Fibroblast of pulmonary artery (primary cell): ENCODE measurements around the gene ROBO3.

ENCODE experiments used
- DNase-seq: peaks from one replicate; pipeline ENCODE4 v3.0.0-alpha.2; 2010; ENCODE audit warnings: low read depth
- H3K4me3 ChIP-seq: replicated peaks from 2 replicates; pipeline ENCODE4 v1.5.1; 2011; ENCODE audit warnings: low read depth, mild to moderate bottlenecking, control low read depth, low read length, moderate library complexity
- CTCF ChIP-seq: IDR thresholded peaks from 2 replicates; pipeline ENCODE4 v1.5.1; 2011; ENCODE audit warnings: mild to moderate bottlenecking, control low read depth, low read length, inconsistent platforms; ENCODE audit errors: missing control alignments

ROBO3 gene

DNA sequence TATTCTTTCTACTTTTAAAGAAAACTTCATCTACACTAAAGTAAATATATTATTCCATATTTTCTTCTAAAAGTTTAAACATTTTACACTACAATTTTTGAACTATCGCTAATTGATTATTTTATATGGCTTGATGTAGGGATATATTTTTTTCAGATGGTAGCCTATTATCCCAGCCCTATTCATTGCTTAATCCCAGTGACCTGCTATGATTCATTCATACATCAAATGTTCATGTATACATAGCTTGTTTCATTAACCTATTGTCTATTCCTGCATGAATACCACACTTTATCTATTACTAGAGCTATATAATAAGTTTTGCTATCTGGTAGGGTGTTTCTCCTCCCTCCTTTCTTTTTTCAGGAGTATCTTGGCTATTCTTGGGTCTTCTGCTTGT is 37.4 kb downstream of the ROBO3 start:
- TF ChIP-seq CTCF, result no peak
- H3K4me3 ChIP-seq, result no peak overlapping the region
- peak; percentile 23 for DNase-seq

GRCh38 chr11:124915541-124916369 is 50.5 kb downstream of the ROBO3 start:
- TF ChIP-seq CTCF, result no peak
- H3K4me3 ChIP-seq, result no peak overlapping the region
- peak; percentile 62 for DNase-seq

- TF ChIP-seq CTCF, result no peak
- no peak overlapping the region for H3K4me3 ChIP-seq
- no peak for DNase-seq
These were observed 51.1 kb downstream of the ROBO3 start for GRCh38 chr11:124916370-124916710.

GRCh38 chr11:124917115-124917637 is 51.9 kb downstream of the ROBO3 start:
- H3K4me3 ChIP-seq, result no peak overlapping the region
- no peak for TF ChIP-seq CTCF
- DNase-seq, result peak; percentile 78

DNA sequence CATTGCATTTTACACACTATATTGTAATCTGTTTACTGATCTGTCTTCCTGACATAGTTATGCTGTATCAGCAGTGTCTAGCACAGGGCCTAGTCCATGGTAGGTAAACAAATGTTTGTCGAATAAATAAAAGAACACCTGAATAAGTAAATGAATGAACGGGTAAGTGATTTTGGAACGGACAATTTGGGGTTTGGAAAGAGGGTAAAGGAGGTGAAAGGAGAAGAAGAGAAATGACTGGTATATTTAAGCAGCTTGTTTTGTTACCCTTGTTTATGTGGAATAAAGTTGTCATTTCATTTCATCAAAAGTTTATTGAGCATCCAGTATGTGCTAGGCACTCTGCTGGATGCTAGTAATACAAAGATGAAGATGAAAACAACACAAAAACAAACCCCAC is 53.7 kb downstream of the ROBO3 start, which contains the start of gene HEPN1:
Gene HEPN1 (plus strand): TSS at position 301 of the 400 bp plus-strand sequence.
- DNase-seq, result no peak
- no peak within 1 kb of the TSS for H3K4me3 ChIP-seq
- TF ChIP-seq CTCF, result no peak

- no peak for DNase-seq
- no peak overlapping the region for H3K4me3 ChIP-seq
- TF ChIP-seq CTCF, result no peak
These were observed 54.7 kb downstream of the ROBO3 start for GRCh38 chr11:124919898-124920297.

DNA sequence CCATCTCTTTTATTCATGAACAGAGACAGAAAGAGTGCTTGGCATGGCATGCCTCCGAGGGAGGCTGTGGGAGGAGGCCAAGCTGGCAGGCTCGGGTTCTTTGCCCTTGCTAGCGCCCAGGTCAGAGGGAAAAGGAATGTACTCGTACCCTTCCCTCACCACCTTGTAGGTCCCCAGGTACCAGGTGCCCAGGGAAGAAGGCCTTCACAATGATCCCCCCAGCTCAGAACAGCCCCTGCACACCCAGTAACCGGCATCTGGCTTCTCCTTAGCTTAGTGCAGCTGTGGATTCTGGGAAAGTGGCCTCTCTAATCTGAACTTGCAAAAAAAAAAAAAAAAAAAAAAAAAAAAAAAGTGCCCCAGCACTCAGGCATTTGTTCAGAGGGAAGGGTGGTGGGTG is 55.1 kb downstream of the ROBO3 start:
- no peak for DNase-seq
- no peak for TF ChIP-seq CTCF
- peak overlapping the region; percentile 30 for H3K4me3 ChIP-seq
